GM19438 (cell line): Measurements from ENCODE around the gene MAP2K1.
"Not testable (repeated sequence)": the region's sequence is repeated elsewhere in the genome, so short reads cannot be mapped to it uniquely, and the experiment has no call there.

Source experiments
- ATAC-seq: cut with Tn5 transposase; IDR thresholded peaks from one replicate; pipeline ENCODE4 v1.9.1; 2021; ENCODE audit warnings: low read depth; ENCODE audit not compliant: unreplicated experiment

The MAP2K1 gene

GRCh38 chr15:66386204-66387123 lies at the start of gene MAP2K1:
Gene MAP2K1 (plus strand): TSS chr15:66386912. CDS start chr15:66387348, 436 bp downstream.
- ATAC-seq: peak; percentile 59

GRCh38 chr15:66348530-66348929 lies 38.2 kb upstream of the MAP2K1 start:
- not testable (repeated sequence) for ATAC-seq

- no peak for ATAC-seq
Observed at GRCh38 chr15:66356077-66356358, 30.7 kb upstream of the MAP2K1 start.

- peak; percentile 90 for ATAC-seq
Observed at GRCh38 chr15:66356359-66357236, 30.1 kb upstream of the MAP2K1 start, which contains the start of gene TIPIN. Gene TIPIN (minus strand): TSS chr15:66356685. CDS start chr15:66352947, 3,738 bp downstream.

GRCh38 chr15:66359740-66360139 lies 27.0 kb upstream of the MAP2K1 start:
- no peak for ATAC-seq

- not testable (repeated sequence) for ATAC-seq
Observed at GRCh38 chr15:66361745-66362460, 24.8 kb upstream of the MAP2K1 start.

- ATAC-seq: no peak
Observed at GRCh38 chr15:66362776-66363175, 23.9 kb upstream of the MAP2K1 start.

GRCh38 chr15:66364944-66365528 lies 21.7 kb upstream of the MAP2K1 start:
- no peak for ATAC-seq

- ATAC-seq: peak; percentile 66
Observed at GRCh38 chr15:66369773-66370651, 16.7 kb upstream of the MAP2K1 start.

GRCh38 chr15:66374179-66374578 lies 12.5 kb upstream of the MAP2K1 start:
- ATAC-seq: no peak

GRCh38 chr15:66378814-66379430 lies 7.8 kb upstream of the MAP2K1 start:
- no peak for ATAC-seq

- not testable (repeated sequence) for ATAC-seq
Observed at GRCh38 chr15:66381376-66381775, 5.3 kb upstream of the MAP2K1 start.

GRCh38 chr15:66387163-66388042 lies 691 bp downstream of the MAP2K1 start:
- ATAC-seq: no peak

GRCh38 chr15:66388043-66388363 lies 1.3 kb downstream of the MAP2K1 start:
- ATAC-seq: no peak

GRCh38 chr15:66388576-66388975 lies 1.9 kb downstream of the MAP2K1 start:
- ATAC-seq: no peak

GRCh38 chr15:66389098-66389858 lies 2.6 kb downstream of the MAP2K1 start:
- no peak for ATAC-seq

GRCh38 chr15:66389859-66390381 lies 3.2 kb downstream of the MAP2K1 start:
- no peak for ATAC-seq
